Suprapubic skin (tissue), 4 donors: ENCODE measurements around the gene EIF4A3. TPM values are rescaled to one million over a fixed set of nuclear protein-coding genes. Genes with fewer than 3 reads are reported as not detected.

Experiments used
- DNase-seq, 2 donors: peaks; one replicate each; pipeline ENCODE4 v3.0.0-alpha.2; 2019; ENCODE audit warnings: low spot score in 2 of 2
- H3K27ac ChIP-seq: fragments of 200-600 bp; sonication (generic); one replicate; pipeline ENCODE4 v1.5.1; 2019
- H3K27me3 ChIP-seq: fragments of 200-600 bp; sonication (generic); one replicate; pipeline ENCODE4 v1.5.1; 2019
- H3K36me3 ChIP-seq: fragments of 200-600 bp; sonication (generic); one replicate; pipeline ENCODE4 v1.5.1; 2019
- H3K4me1 ChIP-seq: fragments of 200-600 bp; sonication (generic); one replicate; pipeline ENCODE4 v1.5.1; 2019
- H3K4me3 ChIP-seq: fragments of 200-600 bp; sonication (generic); one replicate; pipeline ENCODE4 v1.5.1; 2019; ENCODE audit warnings: mild to moderate bottlenecking
- H3K9me3 ChIP-seq: fragments of 200-600 bp; sonication (generic); one replicate; pipeline ENCODE4 v1.5.1; 2019
- CTCF ChIP-seq, 2 donors: fragments of 200-600 bp in 1 of 2; fragments of 450-650 bp in 1 of 2; sonication (generic) in 1 of 2; IDR thresholded peaks; one replicate each; pipeline ENCODE4 v1.5.1; 2016 to 2019; ENCODE audit warnings: antibody characterized with exemption in 2 of 2, mild to moderate bottlenecking in 1 of 2, moderate library complexity in 1 of 2
- EP300 ChIP-seq: sonication (generic); formaldehyde crosslinking; IDR thresholded peaks from one replicate; pipeline ENCODE4 v1.6.1; 2017; ENCODE audit warnings: antibody characterized with exemption
- POLR2A ChIP-seq, 2 donors: fragments of 450-650 bp; IDR thresholded peaks; one replicate each; pipeline ENCODE4 v1.6.1; 2017; ENCODE audit warnings: antibody characterized with exemption in 2 of 2, mild to moderate bottlenecking in 2 of 2, moderate library complexity in 2 of 2
- POLR2AphosphoS5 ChIP-seq, 3 donors: sonication (generic); formaldehyde crosslinking; IDR thresholded peaks; one replicate each; pipeline ENCODE4 v1.6.1; 2017; ENCODE audit warnings: antibody characterized with exemption in 3 of 3
- WGBS: methylation state at CpG from one replicate; pipeline ENCODE4 v1.1.5; 2018; 5-methylcytosine and 5-hydroxymethylcytosine counted together
- total RNA-seq, 4 donors: library from RNA; depleted of rRNA; stranded (reverse); fragments of >200 nt; gene quantifications; one replicate each; pipeline ENCODE4 v1.1.0, GENCODE V29; 2016

Gene EIF4A3
- total RNA-seq, 4 donors from 2014 or later: 59.8 to 69.2 (median 65.7) TPM

- Histone ChIP-seq H3K4me3 (no peak overlapping the region), H3K36me3 (peaks cover 31% of the 10 kb centered on the region), H3K27ac (no peak overlapping the region), H3K4me1 (peaks cover 14% of the 10 kb centered on the region), H3K9me3 (no peaks in the 10 kb centered on the region), H3K27me3 (no peaks in the 10 kb centered on the region)
- DNase-seq: peak; percentile 61 to 76
- 62% methylated on average over 27 of the region's 30 CpGs for WGBS
- no peak for TF ChIP-seq EP300
- no peak for TF ChIP-seq POLR2AphosphoS5 (IDR thresholded peaks at IDR 0.05)
- no peak for TF ChIP-seq POLR2A (IDR thresholded peaks at IDR 0.05)
- no peak for TF ChIP-seq CTCF (IDR thresholded peaks at IDR 0.05)
Measured at GRCh38 chr17:80109713-80110446, 37.0 kb downstream of the EIF4A3 start.

GRCh38 chr17:80109066-80109660 is 37.8 kb downstream of the EIF4A3 start:
- H3K27ac ChIP-seq: no peak overlapping the region
- peak; percentile 20 to 46 for DNase-seq

GRCh38 chr17:80108036-80108971 is 38.6 kb downstream of the EIF4A3 start:
- DNase-seq: peak; percentile 57 to 76
- H3K4me1 ChIP-seq: peaks cover 28% of the 10 kb centered on the region
- 83% methylated on average over 13 of the region's 40 CpGs for WGBS
- TF ChIP-seq POLR2AphosphoS5 (IDR thresholded peaks at IDR 0.05): no peak
- H3K4me3 ChIP-seq: no peak overlapping the region
- H3K9me3 ChIP-seq: no peaks in the 10 kb centered on the region
- H3K27me3 ChIP-seq: no peaks in the 10 kb centered on the region
- H3K27ac ChIP-seq: no peak overlapping the region
- peaks cover 31% of the 10 kb centered on the region for H3K36me3 ChIP-seq

More at GRCh38 chr17:80109066-80109660, 37.8 kb downstream of the EIF4A3 start:
- H3K9me3 ChIP-seq: no peaks in the 10 kb centered on the region
- H3K4me3 ChIP-seq: no peak overlapping the region
- WGBS: 73% methylated on average over 8 of the region's 13 CpGs
- no peaks in the 10 kb centered on the region for H3K27me3 ChIP-seq
- peaks cover 31% of the 10 kb centered on the region for H3K36me3 ChIP-seq
- TF ChIP-seq CTCF (IDR thresholded peaks at IDR 0.05) (no peak), POLR2AphosphoS5 (IDR thresholded peaks at IDR 0.05) (no peak), EP300 (no peak), POLR2A (IDR thresholded peaks at IDR 0.05) (no peak)
- peaks cover 19% of the 10 kb centered on the region for H3K4me1 ChIP-seq

GRCh38 chr17:80107231-80108021 is 39.5 kb downstream of the EIF4A3 start:
- H3K4me3 ChIP-seq: no peak overlapping the region
- H3K36me3 ChIP-seq: peaks cover 24% of the 10 kb centered on the region
- H3K4me1 ChIP-seq: peaks cover 36% of the 10 kb centered on the region
- no peaks in the 10 kb centered on the region for H3K9me3 ChIP-seq
- no peaks in the 10 kb centered on the region for H3K27me3 ChIP-seq
- no peak overlapping the region for H3K27ac ChIP-seq
- peak; percentile 56 to 76 for DNase-seq
- TF ChIP-seq POLR2AphosphoS5 (IDR thresholded peaks at IDR 0.05): no peak
- TF ChIP-seq POLR2A (IDR thresholded peaks at IDR 0.05): no peak
- no peak for TF ChIP-seq CTCF (IDR thresholded peaks at IDR 0.05)
- no peak for TF ChIP-seq EP300
- whole genome bisulfite sequencing: 94% methylated on average over 16 of the region's 46 CpGs

GRCh38 chr17:80106751-80107150 is 40.2 kb downstream of the EIF4A3 start:
- H3K27ac ChIP-seq: no peak overlapping the region
- peak; percentile 37 to 58 for DNase-seq
- no peak overlapping the region for H3K4me3 ChIP-seq
- H3K9me3 ChIP-seq: no peaks in the 10 kb centered on the region
- no peak for TF ChIP-seq EP300
- no peak for TF ChIP-seq POLR2A (IDR thresholded peaks at IDR 0.05)
- no peak for TF ChIP-seq POLR2AphosphoS5 (IDR thresholded peaks at IDR 0.05)
- no peak for TF ChIP-seq CTCF (IDR thresholded peaks at IDR 0.05)
- peaks cover 43% of the 10 kb centered on the region for H3K4me1 ChIP-seq
- peaks cover 18% of the 10 kb centered on the region for H3K36me3 ChIP-seq
- 84% methylated on average over 9 of the region's 12 CpGs for WGBS
- H3K27me3 ChIP-seq: no peaks in the 10 kb centered on the region
